Measurements from ENCODE around the gene AUNIP. TPM values are rescaled to one million over a fixed set of nuclear protein-coding genes. Genes with fewer than 3 reads are reported as not detected.

The AUNIP gene
- total RNA-seq, 1 experiment from 2014 or later: 12.1 TPM

GRCh38 chr1:25826571-25826970 is 32.7 kb downstream of the AUNIP start:
- Histone ChIP-seq H3K27me3 (ENCODE audit: insufficient read depth, low read length) (no peaks in the 10 kb centered on the region), H3K4me2 (ENCODE audit: low read length) (no peak overlapping the region), H3K4me1 (ENCODE audit: control insufficient read depth in 1 of 2, insufficient read depth in 2 of 2, low read length in 2 of 2) (peaks cover 0 to 4% of the 10 kb centered on the region in 2 experiments; a peak in 1 of 4 replicates), H3K9me3 (ENCODE audit: control insufficient read depth in 1 of 2, insufficient read depth in 1 of 2, low read depth in 1 of 2, low read length in 2 of 2) (no peaks in the 10 kb centered on the region), H3K27ac (ENCODE audit: low read depth, low read length) (no peak overlapping the region), H3K9ac (ENCODE audit: low read length) (no peak overlapping the region), H2AFZ (ENCODE audit: low read depth, low read length, poor library complexity, severe bottlenecking) (no peak overlapping the region), H3K9me2 (ENCODE audit: insufficient read depth) (no peaks in the 10 kb centered on the region), H4K20me1 (ENCODE audit: insufficient read depth) (no peaks in the 10 kb centered on the region), H3K79me2 (ENCODE audit: insufficient read depth, low read length) (peaks cover 16% of the 10 kb centered on the region; the same call in 1 of the 2 replicates), H3K36me3 (ENCODE audit: control insufficient read depth in 1 of 2, insufficient read depth in 2 of 2, low read length in 2 of 2) (peaks cover 28 to 37% of the 10 kb centered on the region in 2 experiments), H3K4me3 (replicated peaks in 1 of 2; ENCODE audit: low read depth in 1 of 2, low read length in 2 of 2) (no peak overlapping the region)
- ChIA-PET RAD21 (ENCODE audit: low non-redundant PET in 1 of 2, low total read pairs in 2 of 2, uncharacterized antibody in 2 of 2, unreplicated experiment in 2 of 2) (no interaction called here), POLR2A (no interaction called here), CTCF (no interaction called here)
- ATAC-seq (no peak), DNase-seq (ENCODE audit: low read depth, low spot score) (no peak)
- intact Hi-C loops (cut with micrococcal nuclease): no loop called here
- BruUV-seq (replicated peaks): no TSS peak
- no peak for TF ChIP-seq JUND (IDR thresholded peaks at IDR 0.05)
- no peak for TF ChIP-seq FOSL1 (IDR thresholded peaks at IDR 0.05; ENCODE audit: low read depth)
- no peak for TF ChIP-seq SIN3A (IDR thresholded peaks at IDR 0.05; ENCODE audit: low read depth)
- TF ChIP-seq REST (IDR thresholded peaks at IDR 0.05; ENCODE audit: low read depth): no peak
- TF ChIP-seq ZNF274 (IDR thresholded peaks at IDR 0.05; ENCODE audit: low read depth, low read length): no peak
- no peak for TF ChIP-seq EZH2 (IDR thresholded peaks at IDR 0.05)
- no peak for TF ChIP-seq SP1 (IDR thresholded peaks at IDR 0.05; ENCODE audit: low read depth)
- TF ChIP-seq ELF1 (IDR thresholded peaks at IDR 0.05; ENCODE audit: borderline replicate concordance, low read depth): no peak
- no peak for TF ChIP-seq EGR1 (IDR thresholded peaks at IDR 0.05; ENCODE audit: low read depth)
- TF ChIP-seq, protein P1, sequence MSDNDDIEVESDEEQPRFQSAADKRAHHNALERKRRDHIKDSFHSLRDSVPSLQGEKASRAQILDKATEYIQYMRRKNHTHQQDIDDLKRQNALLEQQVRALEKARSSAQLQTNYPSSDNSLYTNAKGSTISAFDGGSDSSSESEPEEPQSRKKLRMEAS (IDR thresholded peaks at IDR 0.05): no peak
- no peak for TF ChIP-seq ZFX (IDR thresholded peaks at IDR 0.05)
- TF ChIP-seq RAD21 (IDR thresholded peaks at IDR 0.05; ENCODE audit: low read depth): no peak
- TF ChIP-seq TCF7L2 (IDR thresholded peaks at IDR 0.05; ENCODE audit: borderline replicate concordance, extremely low read depth, insufficient read depth, insufficient read length): no peak

Data from HCT116 (cell line).